AG04450 (cell line): ENCODE data around the gene HSPBP1. TPM values are rescaled to one million over a fixed set of nuclear protein-coding genes. Genes with fewer than 3 reads are reported as not detected.

Experiments used
- CTCF ChIA-PET: fragments of 300-600, 350-600 bp; formaldehyde crosslinking; extraction: SDS; loops from one replicate; lab custom pipeline; 2022; ENCODE audit warnings: antibody characterized with exemption, inconsistent platforms; lab: Charles Lee
- POLR2A ChIA-PET: fragments of 350-600 bp; formaldehyde crosslinking; extraction: SDS; loops from one replicate; lab custom pipeline; 2021; ENCODE audit warnings: antibody characterized with exemption, inconsistent platforms; lab: Yijun Ruan, JAX
- DNase-seq: peaks from one replicate; pipeline ENCODE4 v3.0.0-alpha.2; 2011; ENCODE audit warnings: low read depth, low spot score
- H3K27ac ChIP-seq: one replicate; pipeline ENCODE4 v1.5.1; 2012; ENCODE audit warnings: low read depth, low read length, control low read depth
- H3K27me3 ChIP-seq: one replicate; pipeline ENCODE4 v1.6.0; 2012; ENCODE audit warnings: low read length; ENCODE audit not compliant: control insufficient read depth, insufficient read depth
- H3K4me3 ChIP-seq: 2 replicates; pipeline ENCODE4 v1.5.1; 2011; ENCODE audit warnings: mild to moderate bottlenecking, low read depth, low read length, control low read depth
- H3K9me3 ChIP-seq: 2 replicates; pipeline ENCODE4 v1.5.1; 2012; ENCODE audit warnings: low read length; ENCODE audit not compliant: control insufficient read depth, insufficient read depth
- polyA plus RNA-seq: library from polyadenylated mRNA; depleted of rRNA; stranded (reverse); fragments of >200 nt; gene quantifications from 2 replicates; pipeline ENCODE4 v1.2.3, GENCODE V29; 2011
- TF ChIP-seq, protein P1 (sequence below): IDR thresholded peaks from 2 replicates; pipeline ENCODE4 v1.5.1; 2011; ENCODE audit warnings: low read depth, low read length, control low read depth, inconsistent platforms

HSPBP1 gene
- polyA plus RNA-seq, 1 experiment = 18.5 TPM

DNA sequence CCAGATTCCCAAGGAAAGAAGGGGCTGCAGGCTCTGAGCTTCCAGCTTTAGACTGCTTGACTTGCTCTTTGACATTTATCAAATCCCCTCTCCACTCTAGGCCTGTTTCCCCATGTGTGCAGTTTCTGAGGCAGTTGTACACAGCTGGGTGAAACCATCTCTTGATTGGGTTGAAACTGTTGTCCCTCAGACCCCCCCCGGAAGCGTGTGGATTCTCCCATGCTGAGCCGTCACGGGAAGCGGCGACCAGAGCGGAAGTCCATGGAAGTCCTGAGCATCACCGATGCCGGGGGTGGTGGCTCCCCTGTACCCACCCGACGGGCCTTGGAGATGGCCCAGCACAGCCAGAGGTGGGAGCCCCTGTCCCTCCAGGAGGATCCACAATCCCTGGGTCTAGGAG lies 23.6 kb upstream of the HSPBP1 start:
- no peak for DNase-seq
- ChIA-PET POLR2A (interaction anchor here (0.5 kb wide), 1 partner anchor 16 kb away, joined by 6 read pairs; no protein-coding TSS in a partner anchor), CTCF (interaction anchor here (0.5 to 3.7 kb wide), 10 partner anchors 10 to 330 kb away, joined by 3 to 41 read pairs (median 8); partner anchors contain the start of gene KMT5C)
- H3K9me3 ChIP-seq = no peaks in the 10 kb centered on the region
- H3K27me3 ChIP-seq = no peaks in the 10 kb centered on the region
- no peak overlapping the region for H3K4me3 ChIP-seq
- TF ChIP-seq, protein P1, sequence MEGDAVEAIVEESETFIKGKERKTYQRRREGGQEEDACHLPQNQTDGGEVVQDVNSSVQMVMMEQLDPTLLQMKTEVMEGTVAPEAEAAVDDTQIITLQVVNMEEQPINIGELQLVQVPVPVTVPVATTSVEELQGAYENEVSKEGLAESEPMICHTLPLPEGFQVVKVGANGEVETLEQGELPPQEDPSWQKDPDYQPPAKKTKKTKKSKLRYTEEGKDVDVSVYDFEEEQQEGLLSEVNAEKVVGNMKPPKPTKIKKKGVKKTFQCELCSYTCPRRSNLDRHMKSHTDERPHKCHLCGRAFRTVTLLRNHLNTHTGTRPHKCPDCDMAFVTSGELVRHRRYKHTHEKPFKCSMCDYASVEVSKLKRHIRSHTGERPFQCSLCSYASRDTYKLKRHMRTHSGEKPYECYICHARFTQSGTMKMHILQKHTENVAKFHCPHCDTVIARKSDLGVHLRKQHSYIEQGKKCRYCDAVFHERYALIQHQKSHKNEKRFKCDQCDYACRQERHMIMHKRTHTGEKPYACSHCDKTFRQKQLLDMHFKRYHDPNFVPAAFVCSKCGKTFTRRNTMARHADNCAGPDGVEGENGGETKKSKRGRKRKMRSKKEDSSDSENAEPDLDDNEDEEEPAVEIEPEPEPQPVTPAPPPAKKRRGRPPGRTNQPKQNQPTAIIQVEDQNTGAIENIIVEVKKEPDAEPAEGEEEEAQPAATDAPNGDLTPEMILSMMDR = no peak
- no peak overlapping the region for H3K27ac ChIP-seq

DNA sequence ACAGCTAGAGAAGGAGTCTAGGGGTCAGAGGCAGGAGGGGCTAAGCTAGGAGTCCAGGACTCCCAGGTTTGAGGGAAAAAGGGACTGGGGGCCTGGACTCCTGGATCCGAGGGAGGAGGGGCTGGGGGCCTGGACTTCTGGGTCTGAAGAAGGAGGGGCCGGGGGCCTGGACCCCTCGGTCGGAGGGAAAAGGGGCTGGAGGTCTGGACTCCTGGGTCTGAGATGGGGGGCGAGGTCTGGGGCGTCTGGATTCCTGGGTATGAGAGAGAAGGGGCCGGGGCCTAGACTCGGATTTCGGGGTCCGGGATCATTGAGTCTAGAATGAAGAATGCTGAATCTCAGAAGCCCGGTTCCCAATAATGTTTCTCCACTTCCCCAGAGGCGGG lies 22.4 kb upstream of the HSPBP1 start:
- CTCF ChIA-PET = interaction anchor here (0.6 to 3.7 kb wide), 17 partner anchors 10 to 331 kb away, joined by 3 to 41 read pairs (median 4); partner anchors contain the start of genes KMT5C and TMEM238
- TF ChIP-seq, protein P1 = no peak
- no peak overlapping the region for H3K27ac ChIP-seq
- H3K9me3 ChIP-seq = no peaks in the 10 kb centered on the region
- H3K27me3 ChIP-seq = no peaks in the 10 kb centered on the region
- no peak overlapping the region; the same call in 1 of the 2 replicates for H3K4me3 ChIP-seq
- POLR2A ChIA-PET = no interaction called here
- DNase-seq = no peak

- POLR2A ChIA-PET = interaction anchor here (0.6 kb wide), 2 partner anchors 44 to 91 kb away, joined by 7 to 8 read pairs; no protein-coding TSS in a partner anchor
- DNase-seq = peak; percentile 24
- Histone ChIP-seq H3K4me3 (peak overlapping the region; percentile 41), H3K27me3 (no peaks in the 10 kb centered on the region), H3K27ac (no peak overlapping the region), H3K9me3 (no peaks in the 10 kb centered on the region)
- TF ChIP-seq, protein P1 = peak; percentile 78
- CTCF ChIA-PET = interaction anchor here (0.6 to 3.7 kb wide), 22 partner anchors 9 to 331 kb away, joined by 3 to 41 read pairs (median 4); partner anchors contain the start of genes KMT5C and TMEM238
Measured at GRCh38 chr19:55301459-55302317, 21.8 kb upstream of the HSPBP1 start.

DNA sequence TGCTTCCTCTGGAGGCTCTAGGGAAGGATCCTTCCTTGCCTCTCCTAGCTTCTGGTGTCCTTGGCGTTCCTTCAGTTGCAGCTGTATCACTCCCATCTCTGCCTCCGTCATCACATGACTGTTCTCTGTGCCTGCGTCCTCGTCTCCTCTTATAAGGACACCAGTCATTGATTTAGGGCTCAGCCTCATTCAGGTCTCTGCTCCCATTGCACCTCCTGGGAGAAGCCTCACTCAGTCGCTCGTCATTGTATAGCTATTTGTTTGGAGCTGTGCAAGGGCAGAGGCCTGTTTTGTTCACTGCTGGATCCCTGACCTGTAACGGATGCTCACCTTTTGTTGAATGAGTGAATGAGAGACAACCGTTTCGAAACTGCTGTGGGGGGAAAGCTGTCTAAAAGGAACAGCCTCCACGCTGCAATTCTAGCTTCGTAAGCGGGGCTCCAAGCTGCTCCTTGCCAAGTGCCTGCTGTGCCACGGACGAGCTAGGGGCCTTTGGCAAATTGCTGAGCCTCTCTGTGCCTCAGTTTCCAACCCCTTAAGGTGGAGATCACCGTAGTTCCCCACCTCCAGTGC lies 21.1 kb upstream of the HSPBP1 start:
- H3K9me3 ChIP-seq = no peaks in the 10 kb centered on the region
- no peak overlapping the region for H3K27ac ChIP-seq
- TF ChIP-seq, protein P1 = no peak
- H3K27me3 ChIP-seq = no peaks in the 10 kb centered on the region
- DNase-seq = no peak
- CTCF ChIA-PET = interaction anchor here (0.6 to 3.7 kb wide), 15 partner anchors 8 to 117 kb away, joined by 3 to 41 read pairs (median 5); partner anchors contain the start of gene KMT5C
- H3K4me3 ChIP-seq = no peak overlapping the region
- POLR2A ChIA-PET = interaction anchor here (0.6 kb wide), 2 partner anchors 44 to 90 kb away, joined by 7 to 8 read pairs; no protein-coding TSS in a partner anchor
